Measurements from ENCODE around the gene GRM4. TPM values are rescaled to one million over a fixed set of nuclear protein-coding genes. Genes with fewer than 3 reads are reported as not detected.

The GRM4 gene
- total and polyA plus RNA-seq, 10 of the 15 experiments (the other 5 are each of a cell fraction or from before 2014, with no cell fraction given), result 0.01 to 0.31 (median 0.05) TPM; not detected in 2

- TF ChIP-seq PRDM15 (CRISPR knock-in tag; IDR thresholded peaks at IDR 0.05), result no peak
Observed at GRCh38 chr6:34108176-34108575, 37.7 kb downstream of the GRM4 start (continued).

GRCh38 chr6:34106900-34107299 is 39.0 kb downstream of the GRM4 start:
- Histone ChIP-seq H4K20me1 (ENCODE audit: control insufficient read depth, insufficient read depth) (no peaks in the 10 kb centered on the region), H3K79me2 (ENCODE audit: control insufficient read depth, insufficient read depth, low read length) (no peaks in the 10 kb centered on the region), H2AFZ (ENCODE audit: control insufficient read depth, low read depth, low read length) (no peak overlapping the region), H3K4me3 (no peak overlapping the region), H3K4me1 (ENCODE audit: control insufficient read depth, insufficient read depth, low read length) (no peaks in the 10 kb centered on the region), H3K9me3 (replicated peaks; ENCODE audit: control insufficient read depth, insufficient read depth, low read length) (no peaks in the 10 kb centered on the region), H3K27me3 (replicated peaks in 1 of 2; ENCODE audit: control insufficient read depth in 2 of 2, insufficient read depth in 2 of 2, low read length in 1 of 2) (peaks cover 0 to 10% of the 10 kb centered on the region in 2 experiments; a peak in 3 of 4 replicates), H3K36me3 (ENCODE audit: control insufficient read depth in 2 of 2, insufficient read depth in 2 of 2, low read length in 1 of 2) (no peaks in the 10 kb centered on the region), H3K4me2 (ENCODE audit: control insufficient read depth, insufficient read depth) (no peak overlapping the region), H3K27ac (ENCODE audit: control insufficient read depth, insufficient read depth) (no peak overlapping the region), H3K9ac (ENCODE audit: control insufficient read depth, insufficient read depth, low read length) (no peak overlapping the region)
- BruUV-seq (replicated peaks), result no TSS peak
- TF ChIP-seq RCOR1 (conservative IDR thresholded peaks at IDR 0.05; ENCODE audit: low read depth, low read length) (no peak), IKZF2 (IDR thresholded peaks at IDR 0.05) (no peak), NFYA (IDR thresholded peaks at IDR 0.05; ENCODE audit: borderline replicate concordance, low read depth, low read length) (no peak), MYB (IDR thresholded peaks at IDR 0.05; ENCODE audit: borderline replicate concordance, low read depth, low read length) (no peak), NFIC (IDR thresholded peaks at IDR 0.05; ENCODE audit: low read depth, low read length) (no peak), BMI1 (IDR thresholded peaks at IDR 0.05; ENCODE audit: borderline replicate concordance) (no peak), CBX5 (IDR thresholded peaks at IDR 0.05; ENCODE audit: low read depth) (no peak), PAX8 (IDR thresholded peaks at IDR 0.05) (no peak), RFX5 (IDR thresholded peaks at IDR 0.05; ENCODE audit: low read depth, low read length) (no peak), PAX5 (IDR thresholded peaks at IDR 0.05; ENCODE audit: borderline replicate concordance, low read depth, low read length) (no peak), STAT1 (conservative IDR thresholded peaks at IDR 0.05) (no peak)
- TF ChIP-seq, protein P1, sequence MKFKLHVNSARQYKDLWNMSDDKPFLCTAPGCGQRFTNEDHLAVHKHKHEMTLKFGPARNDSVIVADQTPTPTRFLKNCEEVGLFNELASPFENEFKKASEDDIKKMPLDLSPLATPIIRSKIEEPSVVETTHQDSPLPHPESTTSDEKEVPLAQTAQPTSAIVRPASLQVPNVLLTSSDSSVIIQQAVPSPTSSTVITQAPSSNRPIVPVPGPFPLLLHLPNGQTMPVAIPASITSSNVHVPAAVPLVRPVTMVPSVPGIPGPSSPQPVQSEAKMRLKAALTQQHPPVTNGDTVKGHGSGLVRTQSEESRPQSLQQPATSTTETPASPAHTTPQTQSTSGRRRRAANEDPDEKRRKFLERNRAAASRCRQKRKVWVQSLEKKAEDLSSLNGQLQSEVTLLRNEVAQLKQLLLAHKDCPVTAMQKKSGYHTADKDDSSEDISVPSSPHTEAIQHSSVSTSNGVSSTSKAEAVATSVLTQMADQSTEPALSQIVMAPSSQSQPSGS (IDR thresholded peaks at IDR 0.05; ENCODE audit: low read length), result no peak
- FAIRE-seq (no peak), DNase-seq (ENCODE audit: low read depth, low spot score) (no peak), ATAC-seq (no peak)
- CTCF ChIA-PET, result no interaction called here
- POLR2A ChIA-PET, result no interaction called here
- 13% methylated on average over 5 of the region's 5 CpGs for whole genome bisulfite sequencing (ENCODE audit: insufficient coverage, insufficient replicate concordance, low lambda C conversion rate, missing lambda C conversion rate)
- intact Hi-C loops (cut with micrococcal nuclease; ENCODE audit: unreplicated experiment) (no loop called here), in situ Hi-C loops (cut with MboI) (no loop called here)
- RAD21 ChIA-PET (ENCODE audit: unreplicated experiment), result no interaction called here
- SMC1A ChIA-PET (ENCODE audit: uncharacterized antibody, unreplicated experiment), result no interaction called here

All from GM12878 (cell line).